H1 (cell line): ENCODE data around the gene CELF2.

ENCODE experiments used
- BRCA1 ChIP-seq: IDR thresholded peaks from 2 replicates; pipeline ENCODE4 v1.6.1; 2012; ENCODE audit warnings: low read depth, low read length, improper control_type of control experiment
- CEBPB ChIP-seq: IDR thresholded peaks from 2 replicates; pipeline ENCODE4 v1.6.1; 2012; ENCODE audit warnings: low read depth, low read length
- CREB1 ChIP-seq: IDR thresholded peaks from 2 replicates; pipeline ENCODE4 v1.6.1; 2012; ENCODE audit warnings: inconsistent platforms
- CTCF ChIP-seq, 3 experiments: IDR thresholded peaks; 1 replicate in 2 of 3; 2 replicates in 1 of 3; pipeline versions ENCODE4 v1.5.1 to v1.6.1; 2011; ENCODE audit warnings: low read length in 3 of 3, mild to moderate bottlenecking in 3 of 3, inconsistent platforms in 2 of 3, low read depth in 1 of 3, moderate library complexity in 1 of 3; ENCODE audit not compliant: insufficient read depth in 1 of 3; ENCODE audit errors: control extremely low read depth in 1 of 3
- EP300 ChIP-seq, 2 experiments: IDR thresholded peaks; 1 replicate in 1 of 2; 2 replicates in 1 of 2; pipeline ENCODE4 v1.6.1; 2011 to 2012; ENCODE audit warnings: low read depth in 2 of 2, low read length in 2 of 2, mild to moderate bottlenecking in 2 of 2, borderline replicate concordance in 1 of 2, inconsistent platforms in 1 of 2, moderate library complexity in 1 of 2
- GABPA ChIP-seq: IDR thresholded peaks from 2 replicates; pipeline ENCODE4 v1.6.1; 2011; ENCODE audit warnings: mild to moderate bottlenecking, low read length, moderate library complexity, borderline replicate concordance; ENCODE audit not compliant: insufficient read depth
- POLR2A ChIP-seq, 2 experiments: IDR thresholded peaks; 1 replicate in 1 of 2; 2 replicates in 1 of 2; pipeline ENCODE4 v1.6.1; 2011; ENCODE audit warnings: low read depth in 2 of 2, low read length in 2 of 2, mild to moderate bottlenecking in 2 of 2; ENCODE audit errors: control extremely low read depth in 1 of 2
- POLR2AphosphoS5 ChIP-seq: IDR thresholded peaks from 2 replicates; pipeline ENCODE4 v1.6.1; 2011; ENCODE audit warnings: low read depth, low read length
- RAD21 ChIP-seq, 2 experiments: IDR thresholded peaks in 1 of 2; conservative IDR thresholded peaks in 1 of 2; 2 replicates each; pipeline ENCODE4 v1.6.1; 2011; ENCODE audit warnings: low read depth in 2 of 2, low read length in 2 of 2, improper control_type of control experiment in 1 of 2, inconsistent platforms in 1 of 2, mild to moderate bottlenecking in 1 of 2, moderate library complexity in 1 of 2
- SP2 ChIP-seq: IDR thresholded peaks from 2 replicates; pipeline ENCODE4 v1.6.1; 2012; ENCODE audit warnings: mild to moderate bottlenecking, low read length, inconsistent platforms
- TAF1 ChIP-seq: IDR thresholded peaks from 2 replicates; pipeline ENCODE4 v1.6.1; 2011; ENCODE audit warnings: mild to moderate bottlenecking, low read depth, low read length
- TF ChIP-seq, protein P1 (sequence below): IDR thresholded peaks from 2 replicates; pipeline ENCODE4 v1.6.1; 2011; ENCODE audit warnings: low read depth, mild to moderate bottlenecking, low read length; ENCODE audit not compliant: insufficient read depth
- TF ChIP-seq, protein P2 (sequence below): fragments of 300-600 bp; sonication (generic); IDR thresholded peaks from 2 replicates; pipeline ENCODE4 v1.7.1; 2012; ENCODE audit warnings: low read length, moderate library complexity, mild to moderate bottlenecking, inconsistent platforms; ENCODE audit not compliant: insufficient replicate concordance

DNA sequence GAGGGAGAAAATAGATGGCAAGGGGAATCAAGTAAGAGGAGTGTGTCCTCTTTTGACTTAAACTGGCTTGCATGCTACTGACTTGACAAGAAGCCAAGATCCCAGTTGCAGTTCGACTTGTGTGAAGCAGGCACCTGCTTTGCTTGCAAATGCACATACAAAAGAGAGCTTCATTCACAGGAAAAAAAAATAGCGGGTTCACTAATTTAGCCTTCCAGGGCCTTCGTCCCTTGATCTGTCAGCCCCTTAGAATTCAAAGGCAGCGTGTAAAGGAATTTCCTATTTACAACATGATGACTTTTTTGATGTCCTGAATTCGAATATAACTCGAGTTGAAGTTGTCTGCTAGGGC, 192.1 kb downstream of the CELF2 start:
- TF ChIP-seq CTCF (IDR thresholded peaks at IDR 0.05; ENCODE audit: control extremely low read depth in 1 of 3, insufficient read depth in 1 of 3, low read depth in 1 of 3, low read length in 3 of 3) (no peak), CREB1 (no peak), CEBPB (no peak), BRCA1 (no peak), POLR2AphosphoS5 (no peak), POLR2A (IDR thresholded peaks at IDR 0.05; ENCODE audit: control extremely low read depth in 1 of 2, low read depth in 2 of 2, low read length in 2 of 2) (no peak), TAF1 (no peak), EP300 (IDR thresholded peaks at IDR 0.05; ENCODE audit: borderline replicate concordance in 1 of 2, low read depth in 2 of 2, low read length in 2 of 2) (no peak), GABPA (no peak), SP2 (no peak), RAD21 (IDR thresholded peaks at IDR 0.05 in 1 of 2, conservative IDR thresholded peaks at IDR 0.05 in 1 of 2; ENCODE audit: low read depth in 2 of 2, low read length in 2 of 2) (no peak)
- TF ChIP-seq, protein P1, sequence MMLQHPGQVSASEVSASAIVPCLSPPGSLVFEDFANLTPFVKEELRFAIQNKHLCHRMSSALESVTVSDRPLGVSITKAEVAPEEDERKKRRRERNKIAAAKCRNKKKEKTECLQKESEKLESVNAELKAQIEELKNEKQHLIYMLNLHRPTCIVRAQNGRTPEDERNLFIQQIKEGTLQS, result no peak
- TF ChIP-seq, protein P2, sequence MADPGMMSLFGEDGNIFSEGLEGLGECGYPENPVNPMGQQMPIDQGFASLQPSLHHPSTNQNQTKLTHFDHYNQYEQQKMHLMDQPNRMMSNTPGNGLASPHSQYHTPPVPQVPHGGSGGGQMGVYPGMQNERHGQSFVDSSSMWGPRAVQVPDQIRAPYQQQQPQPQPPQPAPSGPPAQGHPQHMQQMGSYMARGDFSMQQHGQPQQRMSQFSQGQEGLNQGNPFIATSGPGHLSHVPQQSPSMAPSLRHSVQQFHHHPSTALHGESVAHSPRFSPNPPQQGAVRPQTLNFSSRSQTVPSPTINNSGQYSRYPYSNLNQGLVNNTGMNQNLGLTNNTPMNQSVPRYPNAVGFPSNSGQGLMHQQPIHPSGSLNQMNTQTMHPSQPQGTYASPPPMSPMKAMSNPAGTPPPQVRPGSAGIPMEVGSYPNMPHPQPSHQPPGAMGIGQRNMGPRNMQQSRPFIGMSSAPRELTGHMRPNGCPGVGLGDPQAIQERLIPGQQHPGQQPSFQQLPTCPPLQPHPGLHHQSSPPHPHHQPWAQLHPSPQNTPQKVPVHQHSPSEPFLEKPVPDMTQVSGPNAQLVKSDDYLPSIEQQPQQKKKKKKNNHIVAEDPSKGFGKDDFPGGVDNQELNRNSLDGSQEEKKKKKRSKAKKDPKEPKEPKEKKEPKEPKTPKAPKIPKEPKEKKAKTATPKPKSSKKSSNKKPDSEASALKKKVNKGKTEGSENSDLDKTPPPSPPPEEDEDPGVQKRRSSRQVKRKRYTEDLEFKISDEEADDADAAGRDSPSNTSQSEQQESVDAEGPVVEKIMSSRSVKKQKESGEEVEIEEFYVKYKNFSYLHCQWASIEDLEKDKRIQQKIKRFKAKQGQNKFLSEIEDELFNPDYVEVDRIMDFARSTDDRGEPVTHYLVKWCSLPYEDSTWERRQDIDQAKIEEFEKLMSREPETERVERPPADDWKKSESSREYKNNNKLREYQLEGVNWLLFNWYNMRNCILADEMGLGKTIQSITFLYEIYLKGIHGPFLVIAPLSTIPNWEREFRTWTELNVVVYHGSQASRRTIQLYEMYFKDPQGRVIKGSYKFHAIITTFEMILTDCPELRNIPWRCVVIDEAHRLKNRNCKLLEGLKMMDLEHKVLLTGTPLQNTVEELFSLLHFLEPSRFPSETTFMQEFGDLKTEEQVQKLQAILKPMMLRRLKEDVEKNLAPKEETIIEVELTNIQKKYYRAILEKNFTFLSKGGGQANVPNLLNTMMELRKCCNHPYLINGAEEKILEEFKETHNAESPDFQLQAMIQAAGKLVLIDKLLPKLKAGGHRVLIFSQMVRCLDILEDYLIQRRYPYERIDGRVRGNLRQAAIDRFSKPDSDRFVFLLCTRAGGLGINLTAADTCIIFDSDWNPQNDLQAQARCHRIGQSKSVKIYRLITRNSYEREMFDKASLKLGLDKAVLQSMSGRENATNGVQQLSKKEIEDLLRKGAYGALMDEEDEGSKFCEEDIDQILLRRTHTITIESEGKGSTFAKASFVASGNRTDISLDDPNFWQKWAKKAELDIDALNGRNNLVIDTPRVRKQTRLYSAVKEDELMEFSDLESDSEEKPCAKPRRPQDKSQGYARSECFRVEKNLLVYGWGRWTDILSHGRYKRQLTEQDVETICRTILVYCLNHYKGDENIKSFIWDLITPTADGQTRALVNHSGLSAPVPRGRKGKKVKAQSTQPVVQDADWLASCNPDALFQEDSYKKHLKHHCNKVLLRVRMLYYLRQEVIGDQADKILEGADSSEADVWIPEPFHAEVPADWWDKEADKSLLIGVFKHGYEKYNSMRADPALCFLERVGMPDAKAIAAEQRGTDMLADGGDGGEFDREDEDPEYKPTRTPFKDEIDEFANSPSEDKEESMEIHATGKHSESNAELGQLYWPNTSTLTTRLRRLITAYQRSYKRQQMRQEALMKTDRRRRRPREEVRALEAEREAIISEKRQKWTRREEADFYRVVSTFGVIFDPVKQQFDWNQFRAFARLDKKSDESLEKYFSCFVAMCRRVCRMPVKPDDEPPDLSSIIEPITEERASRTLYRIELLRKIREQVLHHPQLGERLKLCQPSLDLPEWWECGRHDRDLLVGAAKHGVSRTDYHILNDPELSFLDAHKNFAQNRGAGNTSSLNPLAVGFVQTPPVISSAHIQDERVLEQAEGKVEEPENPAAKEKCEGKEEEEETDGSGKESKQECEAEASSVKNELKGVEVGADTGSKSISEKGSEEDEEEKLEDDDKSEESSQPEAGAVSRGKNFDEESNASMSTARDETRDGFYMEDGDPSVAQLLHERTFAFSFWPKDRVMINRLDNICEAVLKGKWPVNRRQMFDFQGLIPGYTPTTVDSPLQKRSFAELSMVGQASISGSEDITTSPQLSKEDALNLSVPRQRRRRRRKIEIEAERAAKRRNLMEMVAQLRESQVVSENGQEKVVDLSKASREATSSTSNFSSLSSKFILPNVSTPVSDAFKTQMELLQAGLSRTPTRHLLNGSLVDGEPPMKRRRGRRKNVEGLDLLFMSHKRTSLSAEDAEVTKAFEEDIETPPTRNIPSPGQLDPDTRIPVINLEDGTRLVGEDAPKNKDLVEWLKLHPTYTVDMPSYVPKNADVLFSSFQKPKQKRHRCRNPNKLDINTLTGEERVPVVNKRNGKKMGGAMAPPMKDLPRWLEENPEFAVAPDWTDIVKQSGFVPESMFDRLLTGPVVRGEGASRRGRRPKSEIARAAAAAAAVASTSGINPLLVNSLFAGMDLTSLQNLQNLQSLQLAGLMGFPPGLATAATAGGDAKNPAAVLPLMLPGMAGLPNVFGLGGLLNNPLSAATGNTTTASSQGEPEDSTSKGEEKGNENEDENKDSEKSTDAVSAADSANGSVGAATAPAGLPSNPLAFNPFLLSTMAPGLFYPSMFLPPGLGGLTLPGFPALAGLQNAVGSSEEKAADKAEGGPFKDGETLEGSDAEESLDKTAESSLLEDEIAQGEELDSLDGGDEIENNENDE, result no peak
